SK-N-MC (cell line): Measurements from ENCODE around the gene NBEAL1.

Experiments used
- DNase-seq: peaks from one replicate; pipeline ENCODE4 v3.0.0-alpha.2; 2011; ENCODE audit warnings: low read depth, low spot score
- H3K27ac ChIP-seq: fragments of 200-600 bp; sonication (generic); 2 replicates; pipeline ENCODE4 v1.5.1; 2016; ENCODE audit warnings: mixed run types
- H3K36me3 ChIP-seq: fragments of 200-600 bp; sonication (generic); 2 replicates; pipeline ENCODE4 v1.6.1; 2017; ENCODE audit warnings: antibody characterized with exemption, low read length, mixed read lengths; ENCODE audit not compliant: insufficient read depth
- H3K4me3 ChIP-seq: fragments of 200-600 bp; sonication (generic); 2 replicates; pipeline ENCODE4 v1.5.1; 2016
- H3K9ac ChIP-seq: fragments of 200-600 bp; sonication (generic); 2 replicates; pipeline ENCODE4 v1.8.0; 2017; ENCODE audit warnings: mixed run types, mixed read lengths; ENCODE audit not compliant: insufficient read length
- H3K9me3 ChIP-seq: fragments of 200-600 bp; sonication (generic); 2 replicates; pipeline ENCODE4 v1.6.1; 2017; ENCODE audit warnings: low read depth, mild to moderate bottlenecking, antibody characterized with exemption, low read length, moderate library complexity, mixed read lengths
- EZH2 ChIP-seq: fragments of 200-600 bp; sonication (generic); IDR thresholded peaks from one replicate; pipeline ENCODE4 v1.6.1; 2017; ENCODE audit warnings: antibody characterized with exemption
- FOXP2 ChIP-seq: optimal IDR thresholded peaks from 2 replicates; pipeline ENCODE3; 2011; ENCODE audit warnings: mild to moderate bottlenecking, moderate library complexity; ENCODE audit not compliant: insufficient read depth; ENCODE audit errors: extremely low read length, control extremely low read depth
- POLR2AphosphoS5 ChIP-seq: IDR thresholded peaks from 2 replicates; pipeline ENCODE4 v1.6.1; 2012; ENCODE audit warnings: mild to moderate bottlenecking, low read depth, low read length, borderline replicate concordance

The NBEAL1 gene

DNA sequence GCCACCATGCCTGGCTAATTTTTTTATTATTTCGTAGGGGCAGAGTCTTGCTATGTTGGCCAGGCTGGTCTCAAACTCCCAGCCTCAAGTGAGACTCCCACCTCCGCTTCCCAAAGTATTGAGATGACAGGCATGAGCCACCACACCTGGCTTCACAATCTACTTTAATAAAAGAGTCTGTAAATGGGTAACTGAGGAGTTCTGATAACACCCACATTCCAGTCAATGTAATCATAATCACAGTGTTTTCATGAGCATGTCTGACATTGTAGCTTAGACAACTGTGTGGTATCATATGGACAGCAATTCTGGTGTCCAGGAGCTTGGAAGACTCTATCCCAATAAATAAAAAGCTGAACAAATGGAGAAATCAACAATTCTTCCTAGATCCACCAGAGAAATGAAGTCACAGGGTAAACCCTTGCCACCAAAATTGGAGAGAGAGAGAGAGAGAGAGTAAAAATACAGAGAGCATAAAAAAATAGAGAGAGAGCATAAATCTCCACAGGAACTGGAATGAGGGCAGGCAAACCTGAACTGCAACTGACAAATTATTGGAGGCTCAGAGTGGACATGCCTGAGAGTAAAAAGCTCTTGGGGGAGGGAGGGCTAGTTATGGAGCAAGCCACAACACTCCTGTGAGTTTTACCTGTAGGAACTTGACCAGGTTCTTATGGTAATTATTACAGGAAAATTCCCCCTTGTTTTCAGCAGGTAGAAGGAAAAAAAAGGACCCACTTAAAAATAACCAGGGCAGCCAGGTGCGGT lies 12.4 kb upstream of the NBEAL1 start:
- Histone ChIP-seq H3K4me3 (no peak overlapping the region), H3K36me3 (no peaks in the 10 kb centered on the region), H3K9ac (no peak overlapping the region), H3K9me3 (no peaks in the 10 kb centered on the region), H3K27ac (no peak overlapping the region)
- DNase-seq, result no peak
- TF ChIP-seq EZH2, result no peak
- TF ChIP-seq FOXP2, result no peak
- TF ChIP-seq POLR2AphosphoS5, result no peak

DNA sequence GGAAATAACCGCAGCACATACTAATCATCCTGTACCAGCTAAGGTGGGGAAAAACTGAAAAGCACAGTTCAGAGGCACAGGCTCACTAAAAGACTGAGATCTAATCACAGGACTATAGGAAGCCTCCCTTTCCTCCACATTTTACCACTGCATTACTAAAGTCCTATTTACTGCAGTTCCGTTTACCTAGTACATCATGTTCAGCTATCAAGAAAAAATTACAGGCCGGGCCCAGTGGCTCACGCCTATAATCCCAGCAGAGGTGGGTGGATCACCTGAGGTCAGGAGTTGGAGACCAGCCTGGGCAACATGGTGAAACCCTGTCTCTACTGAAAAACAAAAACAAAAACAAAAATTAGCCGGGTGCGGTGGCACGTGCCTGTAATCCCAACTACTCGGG lies 11.0 kb upstream of the NBEAL1 start:
- DNase-seq, result no peak
- no peak for TF ChIP-seq POLR2AphosphoS5
- no peak for TF ChIP-seq FOXP2
- TF ChIP-seq EZH2, result no peak
- no peaks in the 10 kb centered on the region for H3K9me3 ChIP-seq
- H3K27ac ChIP-seq, result no peak overlapping the region
- H3K36me3 ChIP-seq, result no peaks in the 10 kb centered on the region
- no peak overlapping the region for H3K4me3 ChIP-seq
- H3K9ac ChIP-seq, result no peak overlapping the region

DNA sequence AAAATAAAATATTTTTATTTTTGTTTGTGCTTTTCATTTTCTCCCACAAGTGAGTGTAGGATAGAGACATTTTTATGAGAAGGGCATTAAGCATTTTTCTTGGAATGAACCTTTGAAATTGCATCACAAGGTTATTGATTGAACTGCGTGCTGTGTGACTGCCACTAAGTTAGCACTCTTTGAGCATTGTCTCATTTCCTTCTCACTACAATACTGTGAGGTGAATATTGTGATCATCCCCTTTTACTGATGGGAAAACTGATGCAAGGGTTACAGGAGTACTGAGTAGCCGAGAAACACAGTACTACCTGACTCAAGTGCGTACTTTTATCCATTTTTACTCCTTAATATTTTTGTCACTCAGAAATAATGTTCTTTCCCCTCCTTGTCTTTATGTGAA lies 2.0 kb downstream of the NBEAL1 start:
- Histone ChIP-seq H3K9ac (peak overlapping the region; percentile 33), H3K4me3 (peak overlapping the region; percentile 71), H3K9me3 (no peaks in the 10 kb centered on the region), H3K27ac (peak overlapping the region; percentile 37; the same call in 1 of the 2 replicates), H3K36me3 (no peaks in the 10 kb centered on the region)
- TF ChIP-seq FOXP2, result no peak
- no peak for TF ChIP-seq POLR2AphosphoS5
- no peak for TF ChIP-seq EZH2
- DNase-seq, result no peak

DNA sequence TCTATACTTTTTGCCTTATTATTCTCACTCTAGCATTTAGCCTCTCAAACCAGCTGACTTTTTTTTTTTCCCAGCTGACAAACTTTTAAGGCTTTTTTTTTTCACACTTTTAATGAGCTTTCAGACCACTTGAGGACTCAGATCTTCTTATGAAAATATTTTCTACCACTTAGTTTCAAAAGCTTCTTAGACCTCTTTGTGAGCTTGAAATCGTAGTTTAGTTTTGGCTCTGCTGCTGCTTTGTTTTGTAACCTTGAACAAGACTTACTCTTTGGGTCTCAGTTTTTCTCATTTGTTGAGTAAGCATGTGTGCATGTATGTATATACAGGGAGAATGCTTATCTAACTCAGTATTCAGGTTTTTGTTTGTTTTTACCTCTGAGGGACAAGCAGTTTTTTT lies 3.5 kb downstream of the NBEAL1 start:
- Histone ChIP-seq H3K4me3 (peak overlapping the region; percentile 71), H3K27ac (peak overlapping the region; percentile 32; the same call in 1 of the 2 replicates), H3K36me3 (no peaks in the 10 kb centered on the region), H3K9me3 (no peaks in the 10 kb centered on the region), H3K9ac (peak overlapping the region; percentile 63)
- no peak for DNase-seq
- TF ChIP-seq FOXP2, result no peak
- TF ChIP-seq POLR2AphosphoS5, result no peak
- TF ChIP-seq EZH2, result no peak

DNA sequence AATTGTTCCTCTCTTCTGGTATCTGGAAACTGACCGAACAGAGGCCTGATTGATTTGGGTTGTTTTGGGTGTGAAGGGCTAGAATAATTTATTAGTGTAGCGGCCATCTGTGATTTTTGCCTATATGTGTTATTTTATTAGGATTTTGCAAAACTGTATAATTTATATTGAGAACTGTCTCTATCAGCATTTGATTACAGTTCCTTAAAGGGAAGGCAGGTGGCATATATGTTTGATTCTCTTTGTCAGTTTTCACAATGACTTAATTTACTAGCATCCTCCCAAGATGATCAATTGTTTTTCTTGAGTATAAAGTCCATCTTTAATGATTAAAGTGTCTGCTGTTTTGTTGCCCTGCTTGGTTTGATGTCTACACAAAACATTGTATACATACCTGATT lies 4.5 kb downstream of the NBEAL1 start:
- Histone ChIP-seq H3K9ac (peak overlapping the region; percentile 63), H3K4me3 (peak overlapping the region; percentile 71), H3K27ac (no peak overlapping the region), H3K9me3 (no peaks in the 10 kb centered on the region), H3K36me3 (no peaks in the 10 kb centered on the region)
- no peak for DNase-seq
- TF ChIP-seq FOXP2 (no peak), EZH2 (no peak), POLR2AphosphoS5 (no peak)

DNA sequence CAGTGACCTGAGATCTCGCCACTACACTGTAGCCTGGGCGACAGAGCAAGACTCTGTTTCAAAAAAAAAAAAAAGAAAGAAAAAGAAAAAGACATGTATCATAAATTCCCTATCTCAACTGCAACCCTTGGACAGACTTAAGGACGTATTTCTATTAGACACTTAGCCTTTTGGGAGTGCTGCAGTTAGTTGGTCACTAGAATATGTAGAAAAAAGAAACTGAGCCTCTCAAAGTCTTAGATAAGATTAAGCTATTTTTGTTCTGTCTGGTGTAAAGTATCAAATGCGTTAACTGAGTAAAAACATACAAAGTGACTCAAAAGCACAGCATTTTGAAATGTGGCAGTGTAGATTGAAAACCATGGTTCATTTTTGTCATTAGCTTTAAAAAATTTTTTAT lies 7.3 kb downstream of the NBEAL1 start:
- H3K9ac ChIP-seq, result no peak overlapping the region
- H3K4me3 ChIP-seq, result no peak overlapping the region
- H3K9me3 ChIP-seq, result no peaks in the 10 kb centered on the region
- TF ChIP-seq EZH2 (no peak), FOXP2 (no peak), POLR2AphosphoS5 (no peak)
- no peak for DNase-seq
- H3K27ac ChIP-seq, result 0 out of 2 replicates have a peak overlapping the region, but pooled peaks have one; percentile 32
- H3K36me3 ChIP-seq, result no peaks in the 10 kb centered on the region

DNA sequence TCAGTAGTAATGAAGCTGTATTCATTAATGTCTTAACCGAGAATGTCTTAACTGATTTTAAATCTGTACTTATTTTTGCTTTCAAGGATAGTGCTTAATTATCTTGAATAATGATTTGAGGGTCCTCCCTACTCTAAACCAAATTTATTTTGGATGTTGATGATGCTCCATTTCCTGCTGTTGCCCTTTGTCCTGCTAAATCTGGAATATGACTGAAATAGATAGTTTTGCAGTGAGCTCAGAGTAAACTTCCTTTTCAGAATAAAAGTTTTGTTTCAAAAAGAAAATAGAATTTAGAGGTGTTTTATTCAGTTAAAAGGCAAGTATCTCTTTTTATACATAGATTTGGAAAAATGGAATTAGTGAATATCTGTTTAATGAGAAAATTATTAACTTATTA lies 8.1 kb downstream of the NBEAL1 start:
- DNase-seq, result no peak
- Histone ChIP-seq H3K4me3 (no peak overlapping the region), H3K36me3 (no peaks in the 10 kb centered on the region), H3K9ac (no peak overlapping the region), H3K27ac (no peak overlapping the region), H3K9me3 (no peaks in the 10 kb centered on the region)
- TF ChIP-seq FOXP2, result no peak
- no peak for TF ChIP-seq EZH2
- TF ChIP-seq POLR2AphosphoS5, result no peak

DNA sequence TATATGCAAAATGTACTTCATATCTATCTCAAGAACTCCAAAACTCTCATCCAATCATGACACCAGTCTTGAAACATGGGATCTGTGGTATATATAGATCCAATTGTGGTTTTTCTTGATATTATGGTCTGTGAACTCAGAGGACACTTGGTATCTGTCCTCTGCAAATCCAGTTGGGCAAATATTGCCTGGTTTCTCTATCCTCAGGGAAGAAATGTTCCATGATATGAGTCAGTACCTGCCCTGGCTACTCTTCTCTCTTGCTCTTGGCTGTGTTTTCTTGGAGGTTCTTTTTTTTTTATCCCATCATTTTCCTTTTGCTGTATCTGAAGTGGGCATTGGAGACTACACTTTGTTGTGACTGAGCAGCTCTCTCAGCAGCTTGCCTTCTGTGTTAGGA lies 10.9 kb downstream of the NBEAL1 start:
- no peak overlapping the region for H3K4me3 ChIP-seq
- no peak for DNase-seq
- H3K9me3 ChIP-seq, result no peaks in the 10 kb centered on the region
- no peak for TF ChIP-seq EZH2
- TF ChIP-seq FOXP2, result no peak
- no peak for TF ChIP-seq POLR2AphosphoS5
- H3K27ac ChIP-seq, result no peak overlapping the region
- H3K9ac ChIP-seq, result no peak overlapping the region
- H3K36me3 ChIP-seq, result no peaks in the 10 kb centered on the region
